ENCODE data around the gene PLEKHG4B. TPM values are rescaled to one million over a fixed set of nuclear protein-coding genes. Genes with fewer than 3 reads are reported as not detected.

Gene PLEKHG4B
- total RNA-seq, 1 experiment from 2014 or later, result 44.3 TPM

- Mint-ChIP-seq H3K36me3 (ENCODE audit: insufficient read depth in 1 of 3, low read depth in 3 of 3) (peaks cover 8 to 39% (median 38%) of the 10 kb centered on the region in 3 experiments), H3K4me3 (no peak overlapping the region), H3K27ac (no peak overlapping the region; a peak in 1 of 7 replicates), H3K4me1 (peaks cover 9 to 12% of the 10 kb centered on the region in 2 experiments), H3K27me3 (ENCODE audit: low read depth) (peaks cover 5% of the 10 kb centered on the region), H3K9me3 (no peaks in the 10 kb centered on the region)
- H3K9me3 ChIP-seq (ENCODE audit: control insufficient read depth, low read depth, low read length), result no peaks in the 10 kb centered on the region
- H2BK20ac ChIP-seq (ENCODE audit: low read depth, low read length, poor library complexity, severe bottlenecking), result no peak overlapping the region
- H2BK15ac ChIP-seq (ENCODE audit: low read depth, low read length), result no peak overlapping the region
- H2AFZ ChIP-seq (ENCODE audit: low read length), result no peak overlapping the region
- no peaks in the 10 kb centered on the region for H4K20me1 ChIP-seq (ENCODE audit: control insufficient read depth, insufficient read depth, insufficient read length)
- H3K4ac ChIP-seq (ENCODE audit: low read depth, low read length), result no peak overlapping the region
- no peak overlapping the region for H2AK5ac ChIP-seq (ENCODE audit: insufficient read length, low read length)
- no peaks in the 10 kb centered on the region for H3K27me3 ChIP-seq (ENCODE audit: insufficient read depth, low read length)
- DNase-seq, result no peak
- H2BK5ac ChIP-seq (ENCODE audit: insufficient read length, low read length), result no peak overlapping the region
- no peak for TF ChIP-seq CTCF (conservative IDR thresholded peaks at IDR 0.05)
- H3K18ac ChIP-seq (ENCODE audit: insufficient read length, low read depth, low read length), result no peak overlapping the region
- H3K27ac ChIP-seq (ENCODE audit: insufficient read length, low read depth, low read length), result no peak overlapping the region
- no CpG with 5 or more reads among the region's 21 CpGs for WGBS (ENCODE audit: extremely low coverage, insufficient read length, low lambda C conversion rate)
- H3K14ac ChIP-seq (ENCODE audit: insufficient read depth, low read length), result no peak overlapping the region
- no peak overlapping the region for H3T11ph ChIP-seq (ENCODE audit: low read length)
- no peak overlapping the region for H4K91ac ChIP-seq (ENCODE audit: insufficient read length, low read depth, low read length)
- H3K4me2 ChIP-seq (ENCODE audit: insufficient read depth, insufficient read length, low read length), result no peak overlapping the region
- H3K23me2 ChIP-seq (ENCODE audit: insufficient read length, low read depth, low read length, poor library complexity, severe bottlenecking), result no peaks in the 10 kb centered on the region
- no peak overlapping the region for H2BK120ac ChIP-seq (ENCODE audit: low read depth, low read length, poor library complexity, severe bottlenecking)
- no peak overlapping the region for H2BK12ac ChIP-seq (ENCODE audit: insufficient read length, low read depth, low read length)
- H3K23ac ChIP-seq (ENCODE audit: insufficient read length, low read depth, low read length), result no peak overlapping the region
- H3K56ac ChIP-seq (ENCODE audit: insufficient read length, low read depth, low read length), result no peak overlapping the region
- 0 out of 2 replicates have a peak, but pooled peaks cover 3% of the 10 kb centered on the region for H3K4me1 ChIP-seq (ENCODE audit: insufficient read depth, low read length)
- H3K79me2 ChIP-seq (ENCODE audit: insufficient read depth, low read length), result no peaks in the 10 kb centered on the region
- no peaks in the 10 kb centered on the region for H3K79me1 ChIP-seq (ENCODE audit: insufficient read depth, low read depth, low read length, poor library complexity, severe bottlenecking)
- H4K8ac ChIP-seq (replicated peaks; ENCODE audit: insufficient read length, low read depth, low read length), result no peak overlapping the region
- no peak overlapping the region for H3K9ac ChIP-seq (ENCODE audit: extremely low read depth, insufficient read length, low read length)
- no peak overlapping the region for H4K5ac ChIP-seq (ENCODE audit: insufficient read length, low read depth, low read length)
Measured at GRCh38 chr5:185095-186070, 93.4 kb downstream of the PLEKHG4B start.

All from H9 (cell line).